ENCODE results near the gene AKNAD1. TPM values are rescaled to one million over a fixed set of nuclear protein-coding genes. Genes with fewer than 3 reads are reported as not detected.
"Not testable (repeated sequence)": the region's sequence is repeated elsewhere in the genome, so short reads cannot be mapped to it uniquely, and the experiment has no call there.

AKNAD1 gene
- total RNA-seq, 1 experiment from 2014 or later: 4.7 TPM

- no peak for DNase-seq (ENCODE audit: low read depth)
Observed at GRCh38 chr1:108785880-108786279, 71.0 kb downstream of the AKNAD1 start.

GRCh38 chr1:108785264-108785663 lies 71.6 kb downstream of the AKNAD1 start:
- no peak for DNase-seq (ENCODE audit: low read depth)

- not testable (repeated sequence) for DNase-seq (ENCODE audit: low read depth)
Observed at GRCh38 chr1:108781575-108781944, 75.3 kb downstream of the AKNAD1 start.

DNA sequence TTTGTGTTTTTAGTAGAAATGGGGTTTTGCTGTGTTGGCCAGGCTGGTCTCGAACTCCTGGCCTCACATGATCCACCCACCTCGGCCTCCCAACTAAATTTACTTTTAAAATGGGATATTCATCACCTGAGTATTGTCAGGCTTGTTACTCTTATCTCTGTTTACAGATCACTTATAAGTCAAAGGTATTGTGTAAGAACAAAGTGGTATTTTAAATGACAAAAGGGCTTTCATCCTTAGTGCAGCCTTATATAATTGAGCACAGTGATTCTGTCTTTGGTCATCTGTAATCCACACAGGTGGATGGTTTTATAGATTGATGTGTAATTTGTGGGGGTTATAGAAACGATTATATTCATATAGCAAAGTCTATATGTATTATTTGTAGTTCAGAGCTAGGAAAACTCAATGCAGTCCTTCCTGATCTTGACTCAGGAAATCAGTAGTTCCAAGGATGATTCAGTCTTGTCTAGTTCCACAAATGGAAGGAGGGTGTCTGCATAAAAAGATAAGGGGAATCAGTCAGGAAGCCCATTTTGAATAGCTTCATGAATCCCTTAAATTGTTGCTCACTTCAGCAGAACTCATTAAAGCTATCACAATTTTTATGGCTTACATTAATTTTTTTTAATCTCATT lies 75.8 kb downstream of the AKNAD1 start:
- no peak for DNase-seq (ENCODE audit: low read depth)

GRCh38 chr1:108779455-108779854 lies 77.4 kb downstream of the AKNAD1 start:
- no peak for DNase-seq (ENCODE audit: low read depth)

GRCh38 chr1:108777839-108778238 lies 79.1 kb downstream of the AKNAD1 start:
- no peak for DNase-seq (ENCODE audit: low read depth)

DNA sequence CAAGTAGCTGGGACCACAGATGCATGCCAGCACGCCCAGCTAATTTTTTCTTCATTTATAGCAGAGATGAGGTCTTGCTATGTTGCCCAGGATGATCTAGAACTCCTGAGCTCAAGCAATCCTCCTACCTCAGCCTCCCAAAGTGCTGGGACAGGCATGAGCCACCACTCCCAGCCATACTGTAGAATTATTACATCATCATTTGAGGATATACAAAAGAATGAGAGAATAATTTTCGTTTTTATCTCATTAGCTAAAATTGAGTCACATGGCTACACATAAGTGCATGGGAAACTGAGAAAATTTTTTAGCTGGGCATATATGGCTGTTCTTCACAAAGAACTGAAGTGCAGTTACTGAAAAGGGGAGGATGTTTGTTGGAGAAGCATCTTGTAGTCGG lies 89.2 kb downstream of the AKNAD1 start:
- DNase-seq (ENCODE audit: low read depth): no peak

DNA sequence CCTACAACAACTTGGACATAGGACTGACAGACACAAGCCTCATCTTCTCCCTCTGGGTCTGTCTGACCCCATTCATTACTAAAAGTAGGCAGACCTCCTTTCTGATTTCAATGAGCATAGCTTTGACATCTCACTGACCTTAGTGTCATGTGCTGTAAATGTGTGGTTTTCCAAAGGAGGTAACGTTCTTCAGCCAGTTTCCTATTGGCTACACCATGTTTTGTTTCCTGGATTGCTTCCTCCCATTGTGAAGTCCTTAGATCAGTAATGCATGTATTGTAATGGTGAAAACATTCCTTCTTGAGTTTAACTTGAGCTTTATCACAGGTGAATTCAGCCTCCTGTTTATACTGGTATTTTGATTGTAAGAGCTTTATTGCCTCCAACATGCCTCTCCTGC lies 89.8 kb downstream of the AKNAD1 start:
- no peak for DNase-seq (ENCODE audit: low read depth)

Other genes with a start within 250 kb of the AKNAD1 start
- gene HENMT1, start 196.0 kb downstream of the AKNAD1 start, total RNA-seq (2014; rRNA removed; shearing (Covaris generic)): 13.7 and 16.7 TPM in 2 replicates
- 13.7 and 16.0 TPM in 2 replicates for gene PRPF38B, start 164.8 kb downstream of the AKNAD1 start, total RNA-seq (2014; rRNA removed; shearing (Covaris generic))
- 0.12 TPM in 1 of 2 replicates, not detected in the other for gene FNDC7, start 144.2 kb downstream of the AKNAD1 start, total RNA-seq (2014; rRNA removed; shearing (Covaris generic))
- 69.2 and 76.8 TPM in 2 replicates for gene STXBP3, start 110.4 kb downstream of the AKNAD1 start, total RNA-seq (2014; rRNA removed; shearing (Covaris generic))
- 126 and 151 TPM in 2 replicates for gene GPSM2, start 19.9 kb upstream of the AKNAD1 start, total RNA-seq (2014; rRNA removed; shearing (Covaris generic))
- 23.6 and 24.3 TPM in 2 replicates for gene CLCC1, start 106.4 kb upstream of the AKNAD1 start, total RNA-seq (2014; rRNA removed; shearing (Covaris generic))
- gene WDR47, start 185.0 kb upstream of the AKNAD1 start, total RNA-seq (2014; rRNA removed; shearing (Covaris generic)): 18.7 and 24.3 TPM in 2 replicates
- gene TAF13, start 218.9 kb upstream of the AKNAD1 start, total RNA-seq (2014; rRNA removed; shearing (Covaris generic)): 55.9 and 80.2 TPM in 2 replicates
- 25.8 and 26.3 TPM in 2 replicates for gene TMEM167B, start 233.7 kb upstream of the AKNAD1 start, total RNA-seq (2014; rRNA removed; shearing (Covaris generic))

Measured in RPMI7951 (cell line).